ENCODE results near the gene ACOXL.
A peak's percentile ranks its signal among the peaks of the same experiment; 100 is the strongest.
"Not testable (repeated sequence)": the region's sequence is repeated elsewhere in the genome, so short reads cannot be mapped to it uniquely, and the experiment has no call there.

Gene ACOXL

DNA sequence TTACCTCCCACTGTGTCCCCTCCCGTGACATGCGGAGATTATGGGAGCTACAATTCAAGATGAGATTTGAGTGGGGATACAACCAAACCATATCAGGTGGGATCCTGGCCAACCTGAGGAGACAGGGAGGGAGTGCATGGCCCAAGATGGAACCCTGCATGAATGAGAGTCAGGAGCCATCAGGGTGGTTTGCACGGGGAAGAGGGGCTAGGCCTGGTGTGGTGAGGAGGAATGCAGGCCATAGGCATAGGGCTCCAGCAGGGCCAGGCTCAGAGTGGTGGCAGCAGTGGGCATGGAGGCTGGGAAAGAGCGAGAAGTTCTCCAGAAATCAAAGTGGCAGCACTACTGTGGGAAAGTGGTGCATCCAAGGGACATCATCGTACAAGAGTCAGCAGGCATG is 314.3 kb downstream of the ACOXL start:
- DNase-seq, result no peak

DNA sequence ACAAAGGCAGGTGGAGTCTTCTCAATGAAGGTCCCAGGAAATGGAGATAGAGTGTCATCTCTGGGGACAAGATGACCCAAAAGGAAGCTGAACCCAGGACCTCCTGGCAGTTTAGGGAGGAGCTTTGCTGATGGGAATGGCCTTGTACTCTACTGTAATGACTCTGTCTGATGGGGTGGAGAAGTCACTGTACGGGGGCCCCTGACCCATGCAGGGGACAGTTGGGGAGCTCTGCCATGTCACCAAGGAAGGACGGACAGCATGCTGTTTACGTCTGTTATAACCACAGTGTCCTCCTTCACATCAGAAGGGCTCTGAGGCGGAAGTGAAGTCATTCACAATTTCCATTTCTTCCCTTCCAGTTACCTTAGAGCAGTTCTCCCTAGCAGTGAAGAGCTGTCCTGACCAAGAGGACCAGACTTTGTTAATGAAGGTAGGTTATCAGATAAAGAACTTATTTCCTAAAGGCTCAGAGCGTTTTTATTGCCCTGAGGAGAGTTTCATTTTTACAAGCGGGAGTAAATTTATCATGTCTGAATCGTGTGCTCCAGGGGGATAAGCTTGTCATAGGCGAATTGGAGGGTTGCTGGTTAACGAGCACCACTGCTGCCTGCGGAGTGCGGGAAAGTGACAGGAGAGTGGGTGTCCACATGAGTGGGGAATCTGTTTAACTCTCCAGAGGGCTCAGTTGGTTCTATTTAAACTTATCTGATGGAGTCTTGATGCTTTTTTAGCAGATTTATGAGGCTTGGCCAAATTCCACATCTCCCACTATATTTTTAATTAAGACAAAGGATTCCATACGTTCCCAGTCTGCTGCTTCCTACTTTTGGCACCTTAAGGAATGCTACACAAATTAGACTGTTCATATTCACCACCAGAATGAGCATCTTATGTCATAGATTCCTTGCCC is 316.7 kb downstream of the ACOXL start:
- no peak for DNase-seq

DNA sequence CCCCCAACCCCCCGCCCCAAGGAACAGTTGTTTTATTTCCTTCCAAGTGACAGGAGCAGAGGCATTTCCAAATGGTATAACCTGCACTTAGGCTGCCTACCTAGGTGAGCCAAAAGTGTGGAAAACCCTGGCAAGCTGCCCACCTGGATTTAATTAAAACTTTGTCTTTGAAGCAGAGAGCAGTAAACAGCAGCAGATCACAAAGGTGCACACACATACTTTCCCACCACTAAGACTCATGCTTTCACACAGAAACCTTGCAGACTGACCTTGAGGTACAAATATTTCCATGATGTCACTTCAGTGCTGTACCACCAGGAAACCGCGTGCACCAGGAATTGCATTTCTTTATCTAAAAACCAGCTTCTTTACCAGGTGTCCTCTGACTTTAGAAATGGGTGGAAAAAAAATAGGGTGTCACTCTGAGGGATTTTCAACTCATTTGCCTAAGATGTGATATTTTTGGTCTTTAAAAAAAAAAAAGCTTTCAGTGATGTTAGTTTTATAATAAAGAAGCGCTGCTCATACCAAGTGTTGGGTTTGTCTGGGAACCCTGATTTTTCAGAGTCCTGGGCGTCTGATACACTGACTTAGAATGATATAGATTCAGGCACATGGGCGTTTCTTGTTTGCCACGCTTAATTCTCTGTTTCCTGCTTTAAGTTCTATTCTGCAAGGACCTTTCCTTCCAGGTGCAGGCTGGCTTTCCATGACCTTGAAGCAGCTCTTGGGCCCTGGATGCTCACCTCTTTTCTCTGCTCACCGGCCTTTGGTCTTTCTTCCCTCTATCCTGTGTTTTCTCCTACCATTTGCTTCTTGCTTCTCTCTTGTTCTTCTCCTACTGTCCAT is 317.6 kb downstream of the ACOXL start:
- DNase-seq, result peak in 1 of 2 experiments; percentile 39

DNA sequence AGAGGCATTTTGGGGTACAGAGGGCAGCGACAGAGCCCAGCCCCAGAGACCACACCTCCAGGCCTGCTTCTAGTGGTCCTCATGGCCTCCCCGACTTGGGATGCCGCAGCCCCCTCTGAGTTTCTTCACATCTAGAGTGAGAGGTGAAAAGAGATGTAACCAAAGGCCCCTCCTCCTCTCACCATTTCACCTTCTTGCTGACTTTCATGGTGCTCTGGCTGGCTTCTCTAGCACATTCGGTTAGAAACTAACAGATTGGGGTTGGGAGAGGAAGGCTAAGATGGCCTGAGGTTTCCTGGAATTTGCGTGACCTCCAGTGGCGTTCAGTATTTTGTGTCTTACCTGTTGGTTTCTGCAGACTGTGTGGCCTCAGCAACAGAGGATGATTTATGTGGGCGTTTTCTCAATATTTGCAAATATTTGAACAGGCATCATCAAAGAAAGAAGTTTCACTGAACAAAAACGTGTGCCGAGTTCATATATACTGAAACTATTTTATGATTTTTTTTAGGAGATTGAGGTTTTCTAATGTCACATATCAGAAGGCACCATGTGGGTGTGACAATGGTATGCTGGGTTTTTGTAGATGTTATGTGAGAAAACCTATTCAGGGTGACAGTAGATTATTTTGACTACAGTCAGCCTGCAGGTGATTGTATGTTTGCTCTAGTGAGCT is 318.5 kb downstream of the ACOXL start:
- peak; percentile 46 to 57 for DNase-seq

DNA sequence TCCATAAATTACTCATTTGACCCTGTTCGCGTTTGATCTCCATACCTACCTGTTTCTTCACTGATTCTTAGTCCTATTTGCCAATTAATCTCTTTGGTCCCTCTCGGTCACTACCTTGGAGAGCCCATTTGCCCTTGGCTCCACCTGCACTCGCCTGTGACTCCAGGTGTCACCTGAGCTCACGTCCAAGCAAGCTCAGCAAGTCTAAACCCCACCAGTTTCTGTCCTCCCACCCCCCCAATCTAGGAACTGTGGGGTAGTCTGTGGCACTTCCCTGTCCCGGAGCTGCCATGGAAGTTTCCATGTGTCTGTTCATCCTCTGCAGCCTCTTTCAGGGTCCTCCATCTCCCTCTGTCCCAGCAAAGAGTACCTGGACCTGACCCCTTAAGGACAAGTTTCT is 320.2 kb downstream of the ACOXL start:
- DNase-seq, result no peak

DNA sequence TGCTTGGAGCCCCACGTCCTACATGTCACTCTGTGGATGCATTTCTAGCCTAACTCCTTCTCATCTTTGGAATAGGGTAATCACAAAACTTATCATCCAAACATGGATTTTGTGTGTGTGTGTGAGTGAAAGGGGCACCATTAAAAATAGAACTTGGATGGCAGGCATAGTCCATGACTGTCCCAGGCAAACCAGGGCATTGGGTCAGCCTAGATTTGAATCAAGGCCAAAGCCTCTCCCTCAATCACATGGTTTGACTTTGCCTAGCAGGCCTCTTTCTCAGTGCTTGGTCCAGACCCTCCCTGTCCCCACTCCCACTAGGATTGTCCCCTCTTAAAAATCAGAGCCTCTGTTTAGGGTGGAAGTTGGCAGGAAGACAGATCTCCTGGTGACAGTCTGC is 320.9 kb downstream of the ACOXL start:
- DNase-seq, result no peak

DNA sequence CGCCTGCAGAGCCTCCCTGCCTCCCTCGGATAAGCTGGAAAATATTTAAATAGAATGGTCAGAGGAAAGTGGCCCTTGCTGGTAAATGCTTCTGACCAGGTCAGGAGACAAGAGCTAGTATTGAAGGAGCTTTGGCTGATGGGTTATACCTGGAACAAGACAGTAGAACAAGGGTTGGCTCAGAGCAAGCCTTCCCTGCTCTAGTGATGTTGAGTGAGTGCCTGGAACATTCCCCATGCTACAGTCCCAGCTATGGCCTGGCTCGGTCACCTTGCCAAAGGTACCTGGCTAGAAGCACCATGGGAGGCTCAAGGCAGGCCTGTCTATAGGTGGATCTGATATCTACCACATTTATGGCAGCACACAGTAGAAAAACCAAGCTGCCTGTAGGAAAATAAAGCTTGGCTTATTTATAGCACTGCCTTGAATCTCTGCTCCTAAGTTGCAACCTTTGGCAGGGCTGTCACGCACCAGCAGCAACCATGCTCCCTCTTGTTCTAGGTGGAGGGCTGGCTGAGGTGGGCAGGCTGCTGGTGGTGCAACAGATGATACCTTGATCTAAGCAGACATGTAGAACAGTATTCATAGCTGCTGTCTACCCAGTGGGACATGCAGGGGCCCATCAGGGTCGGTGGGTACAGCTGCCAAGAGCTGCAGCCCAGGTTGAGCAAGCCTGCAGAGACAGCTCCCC is 321.6 kb downstream of the ACOXL start:
- no peak for DNase-seq

DNA sequence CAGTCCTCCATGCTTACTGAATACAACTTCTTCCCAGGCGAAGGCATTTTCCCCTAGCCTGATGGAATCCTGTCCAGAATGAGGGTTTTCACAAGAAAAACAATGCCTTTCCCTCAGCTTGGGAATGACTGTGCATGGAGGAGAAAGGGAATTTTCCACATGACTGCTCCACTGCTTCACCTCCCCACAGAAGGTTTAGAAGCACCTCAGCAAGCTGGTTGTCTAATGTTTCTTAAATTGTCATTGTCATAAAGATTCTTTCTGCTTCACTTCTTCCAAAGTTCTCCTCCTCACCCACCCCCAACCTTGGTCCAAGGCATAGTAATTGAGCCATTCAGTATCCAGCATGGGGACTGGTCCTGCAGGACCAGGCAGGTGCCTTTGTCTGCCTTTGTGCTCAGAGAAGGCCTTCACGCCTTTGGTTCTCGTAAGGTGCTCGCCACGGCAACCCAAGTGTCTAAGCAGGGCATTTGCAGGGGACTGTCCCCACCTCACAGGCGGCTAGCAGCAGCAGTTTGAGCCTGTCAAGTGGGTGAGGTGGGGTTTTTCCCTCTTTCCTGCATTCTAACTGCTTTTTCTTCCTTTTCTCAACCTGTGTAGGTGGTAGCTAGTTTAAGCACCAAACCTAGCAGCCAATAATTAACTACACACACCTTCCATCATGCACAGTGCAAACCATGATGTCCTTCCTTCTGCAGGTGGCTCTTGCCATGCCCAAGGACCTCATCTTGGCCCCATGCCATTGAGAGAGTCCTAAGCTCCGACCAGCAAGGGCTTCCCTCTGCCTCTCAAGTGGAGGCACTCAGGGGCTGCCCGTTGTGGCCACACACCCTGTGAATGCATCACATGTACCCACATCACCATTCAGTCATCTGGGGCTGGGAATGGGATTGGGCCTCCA is 322.7 kb downstream of the ACOXL start:
- DNase-seq, result peak; percentile 67 to 74

DNA sequence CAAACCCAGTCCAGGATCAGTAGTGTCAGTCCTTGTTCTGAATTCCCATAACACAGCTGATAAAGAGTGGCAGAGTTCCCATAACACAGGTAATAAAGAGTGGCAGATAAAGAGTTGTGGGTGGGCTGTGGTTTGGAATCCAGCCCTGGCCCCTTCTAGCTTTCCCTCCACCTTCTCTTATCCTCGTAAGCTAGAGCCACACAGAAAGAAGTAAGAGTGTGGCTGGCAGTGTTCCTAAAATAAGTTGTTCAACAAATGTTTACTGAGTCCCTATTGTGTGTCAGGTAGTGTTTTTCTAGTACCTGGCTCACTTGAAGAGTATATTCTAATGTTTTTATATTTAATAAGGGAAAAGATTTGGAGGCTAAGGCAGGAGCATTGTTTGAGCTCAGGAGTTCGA is 323.4 kb downstream of the ACOXL start:
- DNase-seq, result no peak

DNA sequence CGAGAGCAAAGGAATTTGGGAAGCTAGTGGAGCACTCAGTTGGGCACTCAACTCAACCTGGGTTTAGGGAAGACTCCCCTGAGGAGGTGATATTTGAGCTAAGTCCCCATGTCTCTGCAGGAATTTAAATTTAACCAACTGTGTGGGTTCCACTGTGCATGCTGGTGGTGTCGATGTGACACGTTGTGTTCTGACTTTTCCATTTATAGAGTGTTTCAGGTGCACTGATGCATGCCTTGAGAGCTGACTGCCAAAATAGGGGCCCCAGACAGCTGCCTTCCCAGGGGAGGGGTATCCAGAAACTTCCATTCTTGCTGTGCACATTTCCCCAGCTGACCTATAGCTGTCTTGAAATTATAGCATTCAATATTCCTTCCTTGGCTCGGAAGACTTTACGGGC is 324.7 kb downstream of the ACOXL start:
- DNase-seq, result no peak

DNA sequence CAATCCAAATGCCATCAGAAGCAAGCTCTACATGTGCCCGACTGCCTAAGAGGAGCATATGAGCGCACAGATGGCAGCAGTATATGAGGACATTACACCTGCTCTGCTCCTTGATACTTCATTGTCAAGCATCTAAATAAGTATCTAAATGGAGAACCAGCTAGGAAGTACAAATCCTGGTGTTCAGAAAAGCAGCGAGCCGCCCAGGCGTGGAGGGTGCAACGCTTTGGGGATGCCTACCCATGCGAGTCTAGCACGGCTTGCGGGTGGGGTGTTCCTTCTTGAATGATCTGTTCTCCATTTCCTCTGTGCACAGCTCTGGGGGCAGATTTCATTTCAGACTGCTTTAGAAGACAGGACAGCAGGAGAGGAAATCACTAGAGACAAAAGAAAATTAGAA is 325.3 kb downstream of the ACOXL start:
- no peak for DNase-seq

DNA sequence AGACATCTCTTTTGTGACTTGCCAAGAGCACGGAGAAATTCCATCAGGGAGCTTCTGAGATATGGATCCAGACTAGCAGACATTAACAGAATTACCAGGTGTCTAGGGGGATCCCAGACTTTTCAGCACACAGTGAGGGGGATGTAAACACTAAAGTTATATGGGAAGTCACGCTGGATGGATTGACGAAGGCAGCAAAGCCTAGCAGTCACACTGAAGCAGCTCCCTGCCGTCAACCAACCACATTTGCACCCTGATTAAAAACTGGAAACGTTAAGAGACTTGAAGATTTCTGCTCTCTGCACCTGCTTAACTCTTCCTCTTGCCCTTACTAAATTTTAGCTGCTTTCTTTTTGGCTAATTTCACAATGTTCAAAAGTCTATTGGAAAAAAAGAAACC is 325.9 kb downstream of the ACOXL start:
- no peak for DNase-seq

DNA sequence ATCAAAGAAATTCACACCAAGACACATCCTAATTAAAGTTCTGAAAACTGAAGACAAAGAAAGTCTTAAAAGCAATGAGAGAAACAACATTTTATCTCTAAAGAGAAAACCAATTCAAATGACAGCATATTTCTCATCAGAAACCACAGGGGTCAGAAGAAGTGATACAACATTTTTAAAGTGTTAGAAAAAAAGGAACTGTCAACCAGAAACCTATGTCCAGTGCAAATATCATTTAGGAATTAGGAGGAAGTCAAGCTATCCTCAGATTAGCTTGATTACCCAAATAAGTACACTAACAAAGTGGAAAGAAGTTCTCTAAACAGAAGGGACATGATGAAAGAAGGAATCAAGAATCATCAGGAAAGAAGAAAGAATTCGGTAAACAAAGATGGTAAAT is 328.8 kb downstream of the ACOXL start:
- no peak for DNase-seq

DNA sequence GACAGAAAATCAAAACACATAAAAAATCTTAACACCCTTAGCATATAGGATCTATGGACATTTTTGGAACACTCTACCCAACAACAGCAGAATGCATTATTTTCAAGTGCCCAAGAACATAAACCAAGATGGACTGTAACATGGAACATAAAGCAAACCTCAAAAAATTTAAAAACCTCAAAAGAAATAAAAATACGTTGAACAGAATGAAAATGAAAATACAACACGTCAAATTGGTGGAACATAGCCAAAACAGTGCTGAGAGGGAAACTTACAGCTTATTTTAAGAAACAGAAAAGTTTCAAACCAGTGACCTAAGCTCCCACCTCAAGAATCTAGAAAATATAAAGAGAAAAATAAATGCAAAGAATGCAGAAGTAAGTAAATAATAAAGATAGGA is 330.0 kb downstream of the ACOXL start:
- DNase-seq, result no peak

DNA sequence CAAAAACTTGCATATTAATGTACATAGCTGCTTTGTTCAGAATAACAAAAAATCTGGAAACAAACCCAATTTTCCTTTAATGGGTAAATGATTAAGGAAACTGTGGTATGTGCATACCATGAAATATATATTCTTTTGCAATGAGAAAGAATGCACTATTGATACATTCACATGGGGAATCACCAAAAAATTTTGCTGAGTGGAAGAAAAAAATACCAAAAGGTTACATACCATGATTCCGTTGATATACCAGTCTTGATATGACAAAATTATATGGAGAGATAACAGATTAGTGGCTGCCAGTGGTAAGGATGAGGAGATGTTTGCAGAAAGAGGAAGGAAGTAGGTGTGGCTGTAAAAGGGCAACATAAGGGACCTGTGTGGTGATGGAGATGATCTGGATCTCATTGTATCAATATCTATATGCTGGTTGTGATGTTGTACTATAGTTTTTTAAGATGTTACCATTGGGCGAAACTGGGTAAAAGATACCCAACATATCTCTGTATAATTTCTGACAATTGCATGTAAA is 333.8 kb downstream of the ACOXL start:
- DNase-seq, result no peak

DNA sequence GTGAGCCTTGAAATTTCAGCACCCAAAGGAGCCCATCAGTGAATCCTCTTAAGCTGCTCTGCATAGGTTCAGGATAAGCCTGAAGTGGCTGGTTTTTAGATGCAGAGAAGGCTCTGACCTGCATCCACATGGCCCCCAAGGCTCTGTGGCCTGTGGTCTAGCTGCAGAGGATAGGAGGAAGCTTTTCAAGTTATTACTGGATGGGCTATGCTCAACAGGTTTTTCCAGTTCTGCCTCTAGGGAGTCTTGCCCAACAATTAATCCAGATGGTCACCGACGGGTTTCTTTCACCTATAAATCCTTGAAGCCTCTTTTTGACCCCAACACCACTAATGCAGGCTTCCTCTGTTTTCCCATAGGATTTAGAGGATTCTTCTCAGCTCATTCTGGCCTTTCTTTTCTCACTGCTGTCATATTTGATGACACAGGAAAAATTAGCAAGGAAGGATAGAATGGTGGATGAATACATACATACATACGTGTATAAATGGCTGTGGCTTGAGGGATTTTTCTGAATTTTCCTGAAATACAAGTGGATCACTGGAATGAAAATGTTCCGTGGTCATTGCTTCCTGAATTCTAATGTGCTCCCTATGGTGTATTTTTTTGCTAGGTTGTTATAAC is 336.2 kb downstream of the ACOXL start:
- no peak for DNase-seq

DNA sequence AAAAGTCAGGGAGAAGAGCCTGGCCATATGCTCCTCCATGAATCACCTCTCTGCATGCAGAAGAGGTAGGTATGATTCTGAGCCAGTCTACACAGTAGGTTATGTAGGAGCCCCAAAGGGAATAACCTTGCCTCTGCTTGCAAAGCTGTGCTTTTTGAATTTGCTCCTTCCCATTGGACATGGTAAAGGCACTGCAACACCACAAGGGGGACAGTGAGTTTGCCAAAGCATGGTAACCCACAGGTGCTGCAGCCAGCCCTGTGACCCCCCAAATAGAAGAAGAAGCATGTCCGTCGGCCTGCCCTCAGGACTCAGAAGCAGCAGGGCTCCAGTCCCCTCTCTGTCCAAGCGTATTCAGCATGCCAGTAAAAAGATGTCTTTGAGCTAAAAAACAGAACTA is 337.3 kb downstream of the ACOXL start:
- DNase-seq, result no peak

DNA sequence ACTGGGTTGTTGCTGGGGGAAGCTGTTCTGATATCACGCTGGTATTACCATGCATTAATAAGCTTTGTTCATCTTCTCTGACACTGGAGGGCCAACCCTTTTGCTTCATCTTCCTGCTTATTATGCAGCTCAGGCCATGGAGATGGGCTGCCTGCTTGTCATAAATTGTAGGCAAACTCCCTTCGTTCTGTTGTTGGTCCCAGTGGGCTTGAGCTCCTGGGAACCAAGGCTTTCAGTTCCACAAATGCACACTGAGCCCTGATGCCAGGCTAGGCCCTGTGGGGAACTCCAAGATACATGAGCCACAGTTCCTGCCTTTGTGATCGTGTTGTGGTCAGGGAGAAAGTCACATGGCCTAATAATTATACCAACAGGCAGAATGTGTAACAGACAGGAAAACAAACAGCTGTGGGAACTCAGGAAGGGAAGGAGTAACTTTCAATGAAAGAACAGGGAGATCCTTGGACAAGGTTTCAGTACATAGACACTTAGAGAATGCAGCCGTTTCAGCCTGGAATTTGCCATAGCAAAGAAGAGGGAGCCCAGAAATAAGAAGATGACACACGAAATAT is 339.3 kb downstream of the ACOXL start:
- DNase-seq, result no peak

DNA sequence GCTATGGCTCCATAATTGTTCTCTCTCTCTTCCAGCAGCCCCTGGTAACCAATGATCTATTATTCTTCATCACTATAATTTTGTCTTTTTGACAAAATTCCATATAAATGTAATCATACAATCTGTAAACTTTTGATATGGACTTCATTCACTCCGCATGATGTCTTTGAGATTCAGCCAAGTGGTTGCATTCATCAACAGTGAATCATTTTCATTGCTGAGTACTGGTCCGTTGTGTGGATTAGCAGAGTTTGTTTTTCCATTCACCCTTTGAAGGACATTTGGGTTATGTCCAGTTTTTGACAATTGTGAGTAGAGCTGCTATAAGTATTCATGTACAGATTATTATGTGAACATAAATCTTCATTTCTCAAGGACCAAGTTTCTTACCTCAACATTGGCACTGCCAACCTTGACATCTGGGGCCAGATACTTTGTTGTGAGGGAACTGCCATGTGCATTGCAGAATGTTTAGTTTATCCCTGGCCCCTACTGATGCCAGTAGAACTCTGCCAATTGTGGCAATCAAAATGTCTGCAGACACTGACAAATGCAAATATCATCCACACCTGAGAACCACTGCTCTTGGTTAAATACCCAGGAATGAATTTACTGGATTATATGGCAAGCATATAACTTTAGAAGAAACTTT is 340.0 kb downstream of the ACOXL start:
- no peak for DNase-seq

DNA sequence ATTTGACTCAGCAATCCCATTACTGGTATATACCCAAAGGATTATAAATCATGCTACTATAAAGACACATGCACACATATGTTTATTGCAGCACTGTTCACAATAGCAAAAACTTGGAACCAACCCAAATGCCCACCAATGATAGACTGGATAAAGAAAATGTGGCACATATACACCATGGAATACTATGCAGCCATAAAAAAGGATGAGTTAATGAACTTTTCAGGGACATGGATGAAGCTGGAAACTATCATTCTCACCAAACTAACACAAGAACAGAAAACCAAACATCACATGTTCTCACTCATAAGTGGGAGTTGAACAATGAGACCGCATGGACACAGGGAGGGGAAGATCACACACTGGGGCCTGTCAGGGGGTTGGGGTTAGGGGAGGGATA is 350.3 kb downstream of the ACOXL start:
- DNase-seq, result not testable (repeated sequence)
